Measurements from ENCODE around the gene COG7.

The COG7 gene

GRCh38 chr16:23498863-23499262 lies 45.9 kb upstream of the COG7 start:
- TF ChIP-seq CTCF (IDR thresholded peaks at IDR 0.05; ENCODE audit: low read depth, low read length, poor library complexity, severe bottlenecking) (no peak), EZH2phosphoT487 (IDR thresholded peaks at IDR 0.05; ENCODE audit: borderline replicate concordance, low read length) (no peak)
- Histone ChIP-seq H3K9me2 (replicated peaks; ENCODE audit: control insufficient read depth, low read length) (no peaks in the 10 kb centered on the region), H3K79me2 (ENCODE audit: control insufficient read depth, low read length) (peaks cover 100% of the 10 kb centered on the region), H3K4me1 (ENCODE audit: control insufficient read depth, low read length) (peaks cover 69% of the 10 kb centered on the region), H3K27ac (ENCODE audit: low read depth, low read length) (no peak overlapping the region), H3K4me3 (ENCODE audit: low read length) (no peak overlapping the region), H3K4me2 (ENCODE audit: low read length) (peak overlapping the region; percentile 44; the same call in 1 of the 2 replicates), H3K9me3 (ENCODE audit: control insufficient read depth, insufficient read depth, low read length) (no peaks in the 10 kb centered on the region), H3K27me3 (ENCODE audit: control insufficient read depth, low read length) (no peaks in the 10 kb centered on the region), H3K36me3 (ENCODE audit: control insufficient read depth, low read length) (peaks cover 99% of the 10 kb centered on the region), H4K20me1 (ENCODE audit: control insufficient read depth, insufficient read depth, low read depth, low read length) (peaks cover 80% of the 10 kb centered on the region), H3F3A (ENCODE audit: control insufficient read depth, insufficient read depth) (peaks cover 13% of the 10 kb centered on the region)

- peak overlapping the region; percentile 0; the same call in 1 of the 2 replicates for H3K4me2 ChIP-seq (ENCODE audit: low read length)
These were observed 44.5 kb upstream of the COG7 start for GRCh38 chr16:23497543-23497868.

GRCh38 chr16:23496821-23497542 lies 44.0 kb upstream of the COG7 start:
- peaks cover 100% of the 10 kb centered on the region for H3K79me2 ChIP-seq (ENCODE audit: control insufficient read depth, low read length)
- peaks cover 78% of the 10 kb centered on the region for H4K20me1 ChIP-seq (ENCODE audit: control insufficient read depth, insufficient read depth, low read depth, low read length)
- H3K27ac ChIP-seq (ENCODE audit: low read depth, low read length): no peak overlapping the region
- H3K9me2 ChIP-seq (replicated peaks; ENCODE audit: control insufficient read depth, low read length): no peaks in the 10 kb centered on the region
- H3K4me2 ChIP-seq (ENCODE audit: low read length): peak overlapping the region; percentile 0; the same call in 1 of the 2 replicates
- no peaks in the 10 kb centered on the region for H3K9me3 ChIP-seq (ENCODE audit: control insufficient read depth, insufficient read depth, low read length)
- TF ChIP-seq CTCF (IDR thresholded peaks at IDR 0.05; ENCODE audit: low read depth, low read length, poor library complexity, severe bottlenecking): no peak
- TF ChIP-seq EZH2phosphoT487 (IDR thresholded peaks at IDR 0.05; ENCODE audit: borderline replicate concordance, low read length): no peak
- H3K36me3 ChIP-seq (ENCODE audit: control insufficient read depth, low read length): peaks cover 100% of the 10 kb centered on the region
- peaks cover 11% of the 10 kb centered on the region for H3F3A ChIP-seq (ENCODE audit: control insufficient read depth, insufficient read depth)
- H3K27me3 ChIP-seq (ENCODE audit: control insufficient read depth, low read length): no peaks in the 10 kb centered on the region
- H3K4me1 ChIP-seq (ENCODE audit: control insufficient read depth, low read length): peaks cover 52% of the 10 kb centered on the region
- no peak overlapping the region for H3K4me3 ChIP-seq (ENCODE audit: low read length)

More at GRCh38 chr16:23497543-23497868, 44.5 kb upstream of the COG7 start:
- Histone ChIP-seq H4K20me1 (ENCODE audit: control insufficient read depth, insufficient read depth, low read depth, low read length) (peaks cover 81% of the 10 kb centered on the region), H3K27ac (ENCODE audit: low read depth, low read length) (no peak overlapping the region), H3K27me3 (ENCODE audit: control insufficient read depth, low read length) (no peaks in the 10 kb centered on the region), H3K4me3 (ENCODE audit: low read length) (no peak overlapping the region), H3K9me3 (ENCODE audit: control insufficient read depth, insufficient read depth, low read length) (no peaks in the 10 kb centered on the region), H3K79me2 (ENCODE audit: control insufficient read depth, low read length) (peaks cover 100% of the 10 kb centered on the region), H3K36me3 (ENCODE audit: control insufficient read depth, low read length) (peaks cover 100% of the 10 kb centered on the region), H3K4me1 (ENCODE audit: control insufficient read depth, low read length) (peaks cover 57% of the 10 kb centered on the region), H3K9me2 (replicated peaks; ENCODE audit: control insufficient read depth, low read length) (no peaks in the 10 kb centered on the region), H3F3A (ENCODE audit: control insufficient read depth, insufficient read depth) (peaks cover 14% of the 10 kb centered on the region)
- TF ChIP-seq CTCF (IDR thresholded peaks at IDR 0.05; ENCODE audit: low read depth, low read length, poor library complexity, severe bottlenecking): no peak

All from DOHH2 (cell line).